ENCODE results near the gene CALCOCO1. TPM values are rescaled to one million over a fixed set of nuclear protein-coding genes. Genes with fewer than 3 reads are reported as not detected.

CALCOCO1 gene, protein sequence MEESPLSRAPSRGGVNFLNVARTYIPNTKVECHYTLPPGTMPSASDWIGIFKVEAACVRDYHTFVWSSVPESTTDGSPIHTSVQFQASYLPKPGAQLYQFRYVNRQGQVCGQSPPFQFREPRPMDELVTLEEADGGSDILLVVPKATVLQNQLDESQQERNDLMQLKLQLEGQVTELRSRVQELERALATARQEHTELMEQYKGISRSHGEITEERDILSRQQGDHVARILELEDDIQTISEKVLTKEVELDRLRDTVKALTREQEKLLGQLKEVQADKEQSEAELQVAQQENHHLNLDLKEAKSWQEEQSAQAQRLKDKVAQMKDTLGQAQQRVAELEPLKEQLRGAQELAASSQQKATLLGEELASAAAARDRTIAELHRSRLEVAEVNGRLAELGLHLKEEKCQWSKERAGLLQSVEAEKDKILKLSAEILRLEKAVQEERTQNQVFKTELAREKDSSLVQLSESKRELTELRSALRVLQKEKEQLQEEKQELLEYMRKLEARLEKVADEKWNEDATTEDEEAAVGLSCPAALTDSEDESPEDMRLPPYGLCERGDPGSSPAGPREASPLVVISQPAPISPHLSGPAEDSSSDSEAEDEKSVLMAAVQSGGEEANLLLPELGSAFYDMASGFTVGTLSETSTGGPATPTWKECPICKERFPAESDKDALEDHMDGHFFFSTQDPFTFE
- 43.5 and 47.8 TPM in 2 replicates for total RNA-seq (2014; rRNA removed; shearing (Covaris generic))

DNA sequence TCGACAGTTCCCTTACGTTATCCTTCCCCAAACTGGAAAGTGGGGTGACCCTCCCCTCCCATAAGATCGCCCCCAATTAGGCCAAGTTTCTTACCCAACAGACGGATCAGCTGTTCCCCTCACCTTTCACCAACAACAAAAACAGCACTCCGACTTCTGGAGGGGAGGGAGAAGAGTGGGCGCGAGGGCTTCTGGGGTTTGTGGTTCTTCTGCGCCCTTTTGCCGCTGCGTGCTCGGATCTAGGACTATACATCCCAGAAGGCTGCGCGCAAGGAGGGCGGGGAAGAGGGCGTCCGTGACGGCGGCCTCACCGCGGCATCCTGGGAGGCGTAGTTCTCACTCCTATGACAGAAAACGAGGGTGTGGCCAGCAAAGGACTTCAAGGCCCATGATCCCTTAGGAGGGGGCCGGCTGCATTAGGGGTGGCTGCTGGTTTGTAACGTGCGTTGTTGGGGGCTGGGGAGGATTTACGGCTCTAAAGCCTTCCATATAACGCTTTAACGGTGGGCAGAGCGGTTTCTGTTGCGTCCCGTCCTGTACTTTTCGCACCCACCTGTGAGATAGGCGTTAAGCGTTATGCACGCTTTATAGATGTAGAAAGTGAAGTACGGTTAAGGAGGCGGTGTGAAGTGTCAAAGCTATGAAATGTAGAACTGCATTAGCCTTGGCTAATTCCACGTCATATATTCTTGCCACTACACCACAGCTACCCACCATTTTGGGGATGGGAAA, at the start of gene CALCOCO1:
CALCOCO1 (minus strand) TSS at position 143 of the 732 bp plus-strand sequence. CDS start 2,210 bp downstream, outside the sequence.

DNA sequence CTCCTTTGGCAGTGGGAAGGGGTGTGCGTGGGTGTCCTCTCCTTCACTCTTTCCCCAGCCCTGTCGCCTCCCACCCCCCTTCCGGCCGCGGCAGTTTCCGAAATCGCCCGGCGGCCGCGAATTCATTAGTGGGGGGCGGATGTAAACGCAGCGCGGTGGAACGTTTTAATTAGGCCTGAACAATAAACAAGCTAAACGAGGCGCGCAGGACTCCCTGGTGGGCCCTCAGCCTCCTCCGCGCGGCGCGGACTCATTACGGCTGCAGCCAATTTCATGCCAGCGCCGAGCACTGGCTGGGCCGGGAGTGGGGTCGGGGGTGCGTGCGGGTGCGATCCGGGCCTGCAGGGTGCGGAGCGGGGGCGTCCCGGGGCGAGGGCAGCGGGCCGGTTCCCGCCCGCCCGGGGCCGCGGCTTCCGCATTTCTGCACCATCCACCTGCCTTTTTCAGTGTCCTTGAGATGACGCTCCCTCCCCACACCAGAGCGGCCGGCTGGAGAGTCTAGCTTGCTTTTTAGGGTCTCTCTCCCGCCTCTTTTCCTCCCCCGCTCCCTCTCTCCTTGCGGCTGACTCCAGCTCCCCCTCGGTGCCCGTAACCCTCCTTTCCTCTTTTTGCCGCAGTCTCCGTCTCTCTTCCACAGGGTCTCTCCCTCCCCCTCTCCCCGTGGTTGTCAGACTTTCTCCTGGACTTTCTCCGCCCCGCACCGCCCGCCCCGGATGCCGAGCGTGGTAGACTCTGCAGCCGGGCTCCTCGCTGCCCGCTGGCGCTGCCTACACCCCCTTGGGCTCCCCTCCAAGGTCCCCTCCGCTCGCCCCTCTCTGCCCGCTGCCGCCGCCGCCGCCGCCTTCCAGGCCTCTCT, 24.3 kb upstream of the CALCOCO1 start, which contains the start of gene CISTR:
CISTR (minus strand) TSS at position 644 of the 856 bp plus-strand sequence.

DNA sequence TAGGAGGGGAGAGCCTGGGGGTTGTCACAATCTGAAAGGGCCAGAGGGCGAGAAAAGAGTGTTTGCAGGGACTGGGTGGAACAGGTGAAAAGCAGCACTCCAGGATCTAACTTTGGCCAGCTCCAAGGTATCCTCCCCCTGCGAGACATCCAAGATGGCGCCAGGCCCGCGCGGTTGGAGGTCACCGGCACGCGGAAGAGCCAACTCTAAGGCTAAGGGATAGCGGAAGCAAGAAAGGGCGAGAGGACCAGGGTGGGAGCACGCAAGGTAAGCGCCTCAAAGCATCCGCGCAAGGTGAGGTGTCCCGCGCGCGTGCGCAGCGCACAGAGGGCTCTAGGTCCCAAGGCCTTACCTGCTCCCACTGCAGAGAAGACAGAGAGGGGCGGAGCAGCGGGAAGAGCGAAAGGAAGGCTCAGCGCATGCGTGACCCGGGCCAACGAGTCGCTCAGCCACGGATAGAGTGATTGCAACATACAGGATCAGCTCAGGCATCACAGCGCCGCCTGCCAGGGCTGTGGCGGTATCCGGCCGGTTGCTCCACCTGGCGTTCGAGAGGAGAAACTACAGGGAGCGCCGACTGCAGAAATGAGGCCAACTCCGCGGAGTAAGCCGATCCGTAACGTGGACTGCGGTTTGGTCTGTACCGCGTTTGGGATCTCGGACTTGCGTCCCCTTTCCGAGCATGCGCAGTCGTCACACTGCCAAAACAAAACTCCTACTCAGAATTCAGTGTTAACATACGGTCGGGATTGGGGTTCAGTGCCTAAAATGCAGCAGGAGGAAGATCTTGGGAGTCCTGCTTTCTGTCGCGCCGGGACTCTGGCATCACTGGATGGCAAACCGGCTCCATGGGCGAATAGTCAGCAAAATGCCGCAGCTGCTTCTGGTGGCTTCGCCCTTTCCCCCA, 51.3 kb downstream of the CALCOCO1 start, which contains the start of gene ATP5MC2:
ATP5MC2 (minus strand) TSS at position 383 of the 907 bp plus-strand sequence. CDS start 3,469 bp downstream, outside the sequence.

Other genes with a start within 250 kb of the CALCOCO1 start
- 28.9 and 31.1 TPM in 2 replicates for gene MAP3K12, start 228.0 kb downstream of the CALCOCO1 start, total RNA-seq (2014; rRNA removed; shearing (Covaris generic))
- gene TARBP2, start 226.2 kb downstream of the CALCOCO1 start, total RNA-seq (2014; rRNA removed; shearing (Covaris generic)) = 56.9 and 68.1 TPM in 2 replicates
- gene NPFF, start 220.0 kb downstream of the CALCOCO1 start, total RNA-seq (2014; rRNA removed; shearing (Covaris generic)) = not detected in 2 replicates
- gene ATF7, start 101.1 kb downstream of the CALCOCO1 start, total RNA-seq (2014; rRNA removed; shearing (Covaris generic)) = 7.8 and 12.2 TPM in 2 replicates
- gene ATP5MC2, start 51.4 kb downstream of the CALCOCO1 start, total RNA-seq (2014; rRNA removed; shearing (Covaris generic)) = 390 and 448 TPM in 2 replicates
- gene CISTR, start 24.5 kb upstream of the CALCOCO1 start, total RNA-seq (2014; rRNA removed; shearing (Covaris generic)) = not detected in 2 replicates
- gene HOXC13, start 211.4 kb upstream of the CALCOCO1 start, total RNA-seq (2014; rRNA removed; shearing (Covaris generic)) = 5.1 and 6.0 TPM in 2 replicates
- 2.6 and 2.8 TPM in 2 replicates for gene HOXC12, start 227.5 kb upstream of the CALCOCO1 start, total RNA-seq (2014; rRNA removed; shearing (Covaris generic))
- 3.2 and 4.2 TPM in 2 replicates for gene HOXC11, start 245.7 kb upstream of the CALCOCO1 start, total RNA-seq (2014; rRNA removed; shearing (Covaris generic))
- gene HOTAIR, start 247.5 kb upstream of the CALCOCO1 start, total RNA-seq (2014; rRNA removed; shearing (Covaris generic)) = 0.50 and 1.7 TPM in 2 replicates